Left ventricle myocardium inferior (tissue), 1 donor: Measurements from ENCODE around the gene PTPN6. TPM values are rescaled to one million over a fixed set of nuclear protein-coding genes. Genes with fewer than 3 reads are reported as not detected.

Experiments
- DNase-seq: peaks from one replicate; pipeline ENCODE4 v3.0.0-alpha.2; 2020
- H3K27ac ChIP-seq: fragments of 200-600 bp; replicated peaks from 2 replicates; pipeline ENCODE4 v1.8.0; 2021
- H3K27me3 ChIP-seq: fragments of 200-600 bp; 2 replicates; pipeline ENCODE4 v1.8.0; 2021; ENCODE audit warnings: low read depth
- H3K36me3 ChIP-seq: fragments of 200-600 bp; 2 replicates; pipeline ENCODE4 v1.8.0; 2021
- H3K4me1 ChIP-seq: fragments of 200-600 bp; 2 replicates; pipeline ENCODE4 v1.8.0; 2021
- H3K4me3 ChIP-seq: fragments of 200-600 bp; 2 replicates; pipeline ENCODE4 v1.8.0; 2021; ENCODE audit warnings: mild to moderate bottlenecking, moderate library complexity
- H3K9me3 ChIP-seq: fragments of 200-600 bp; replicated peaks from 2 replicates; pipeline ENCODE4 v1.8.0; 2021
- intact Hi-C: fragments of 100-400 bp; cut with micrococcal nuclease; formaldehyde crosslinking; loops from one replicate; pipeline ENCODE4 v1.11.0; 2022
- microRNA-seq: library from miRNA; unstranded; fragments of <30 nt; microRNA quantifications from one replicate; pipeline ENCODE4 v1.2.0, GENCODE V29; 2020
- total RNA-seq: library from RNA; stranded (reverse); fragmentation: NEBNext Ultra II Directional; extraction: Animal tissue kit (Norgen Biotek cat#: 25700); gene quantifications from one replicate; pipeline ENCODE4 v1.2.1, GENCODE V29; 2021
- TF ChIP-seq, protein P1 (sequence below): fragments of 200-600 bp; IDR thresholded peaks from 2 replicates; pipeline ENCODE4 v1.8.0; 2021; ENCODE audit warnings: antibody characterized with exemption, mild to moderate bottlenecking, borderline replicate concordance
- donor health status: DM: no; HTN: yes; CAD: no; lungs with severe emphysema.

The PTPN6 gene
- total RNA-seq, 1 donor from 2014 or later: 6.7 TPM

DNA sequence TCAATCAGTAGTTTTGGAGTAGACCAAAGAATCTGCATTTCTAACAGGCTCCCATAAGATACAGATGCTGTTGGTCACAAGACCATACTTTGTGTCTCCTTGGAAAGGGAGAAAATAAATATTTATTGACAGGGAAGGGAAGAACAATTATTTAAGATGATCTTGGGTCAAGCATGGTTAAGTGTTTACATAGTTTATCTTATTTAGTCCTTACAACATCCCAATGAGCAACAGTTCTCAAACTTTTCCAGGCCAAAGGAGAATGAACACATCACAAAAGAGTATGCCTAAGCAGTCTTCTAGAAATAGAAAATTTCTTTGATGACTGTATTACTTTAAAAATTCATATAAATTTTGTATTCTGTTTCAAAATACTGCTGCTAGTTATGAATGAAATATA lies 58.4 kb downstream of the PTPN6 start:
- TF ChIP-seq, protein P1, sequence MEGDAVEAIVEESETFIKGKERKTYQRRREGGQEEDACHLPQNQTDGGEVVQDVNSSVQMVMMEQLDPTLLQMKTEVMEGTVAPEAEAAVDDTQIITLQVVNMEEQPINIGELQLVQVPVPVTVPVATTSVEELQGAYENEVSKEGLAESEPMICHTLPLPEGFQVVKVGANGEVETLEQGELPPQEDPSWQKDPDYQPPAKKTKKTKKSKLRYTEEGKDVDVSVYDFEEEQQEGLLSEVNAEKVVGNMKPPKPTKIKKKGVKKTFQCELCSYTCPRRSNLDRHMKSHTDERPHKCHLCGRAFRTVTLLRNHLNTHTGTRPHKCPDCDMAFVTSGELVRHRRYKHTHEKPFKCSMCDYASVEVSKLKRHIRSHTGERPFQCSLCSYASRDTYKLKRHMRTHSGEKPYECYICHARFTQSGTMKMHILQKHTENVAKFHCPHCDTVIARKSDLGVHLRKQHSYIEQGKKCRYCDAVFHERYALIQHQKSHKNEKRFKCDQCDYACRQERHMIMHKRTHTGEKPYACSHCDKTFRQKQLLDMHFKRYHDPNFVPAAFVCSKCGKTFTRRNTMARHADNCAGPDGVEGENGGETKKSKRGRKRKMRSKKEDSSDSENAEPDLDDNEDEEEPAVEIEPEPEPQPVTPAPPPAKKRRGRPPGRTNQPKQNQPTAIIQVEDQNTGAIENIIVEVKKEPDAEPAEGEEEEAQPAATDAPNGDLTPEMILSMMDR: no peak
- Histone ChIP-seq H3K4me3 (no peak overlapping the region), H3K4me1 (peaks cover 77% of the 10 kb centered on the region), H3K9me3 (no peaks in the 10 kb centered on the region), H3K27ac (peak overlapping the region; percentile 10), H3K36me3 (peaks cover 17% of the 10 kb centered on the region), H3K27me3 (no peaks in the 10 kb centered on the region)
- DNase-seq: no peak
- intact Hi-C loops: no loop called here

Small RNAs within 50 kb of the gene (microRNA-seq; reads per million reads assigned to microRNA genes)
- gene MIR141 (10.9 reads per million, percentile 29 among the genes with 10 or more reads in this experiment), gene MIR200C (96.4 reads per million, percentile 56 among the genes with 10 or more reads in this experiment)

Other genes with a start within 250 kb of the PTPN6 start
- 73.2 TPM for gene COPS7A, start 227.3 kb upstream of the PTPN6 start, total RNA-seq
- gene MLF2, start 198.2 kb upstream of the PTPN6 start, total RNA-seq: 153 TPM
- gene PTMS, start 185.0 kb upstream of the PTPN6 start, total RNA-seq: 104 TPM
- gene LAG3, start 178.8 kb upstream of the PTPN6 start, total RNA-seq: not detected
- 7.4 TPM for gene CD4, start 161.8 kb upstream of the PTPN6 start, total RNA-seq
- gene GPR162, start 129.5 kb upstream of the PTPN6 start, total RNA-seq: 6.5 TPM
- gene P3H3, start 122.9 kb upstream of the PTPN6 start, total RNA-seq: 17.5 TPM
- gene GNB3, start 110.4 kb upstream of the PTPN6 start, total RNA-seq: 7.5 TPM
- gene CDCA3, start 100.1 kb upstream of the PTPN6 start, total RNA-seq: 0.55 TPM
- 73.6 TPM for gene USP5, start 99.2 kb upstream of the PTPN6 start, total RNA-seq
- 753 TPM for gene TPI1, start 83.8 kb upstream of the PTPN6 start, total RNA-seq
- gene SPSB2, start 78.1 kb upstream of the PTPN6 start, total RNA-seq: 3.2 TPM
- 11.6 TPM for gene LRRC23, start 46.5 kb upstream of the PTPN6 start, total RNA-seq
- 14.8 TPM for gene ENO2, start 36.8 kb upstream of the PTPN6 start, total RNA-seq
- 71.4 TPM for gene ATN1, start 23.4 kb upstream of the PTPN6 start, total RNA-seq
- not detected for gene RNU7-1, start 7.5 kb upstream of the PTPN6 start, total RNA-seq
- 227 TPM for gene C12orf57, start 7.3 kb upstream of the PTPN6 start, total RNA-seq
- gene PHB2, start 19.3 kb downstream of the PTPN6 start, total RNA-seq: 142 TPM
- gene EMG1, start 19.6 kb downstream of the PTPN6 start, total RNA-seq: 44.3 TPM
- 35.1 TPM for gene LPCAT3, start 67.1 kb downstream of the PTPN6 start, total RNA-seq
- gene C1S, start 109.4 kb downstream of the PTPN6 start, total RNA-seq: 108 TPM
- 143 TPM for gene C1R, start 141.1 kb downstream of the PTPN6 start, total RNA-seq
- gene C1RL, start 157.9 kb downstream of the PTPN6 start, total RNA-seq: 8.1 TPM
- gene RBP5, start 177.5 kb downstream of the PTPN6 start, total RNA-seq: 0.47 TPM
- 4.6 TPM for gene CLSTN3, start 179.0 kb downstream of the PTPN6 start, total RNA-seq
- gene PEX5, start 238.3 kb downstream of the PTPN6 start, total RNA-seq: 33.5 TPM